GM18873 (cell line): ENCODE data around the gene ARL6IP6.

Source experiments
- ATAC-seq: cut with Tn5 transposase; IDR thresholded peaks from one replicate; pipeline ENCODE4 v1.9.1; 2021; ENCODE audit warnings: mild to moderate bottlenecking, moderate library complexity, moderate number of reproducible peaks; ENCODE audit not compliant: unreplicated experiment, low FRiP score

ARL6IP6 gene

GRCh38 chr2:152792974-152793373 lies 74.6 kb downstream of the ARL6IP6 start:
- ATAC-seq: no peak

GRCh38 chr2:152796941-152797340 lies 78.5 kb downstream of the ARL6IP6 start:
- no peak for ATAC-seq

DNA sequence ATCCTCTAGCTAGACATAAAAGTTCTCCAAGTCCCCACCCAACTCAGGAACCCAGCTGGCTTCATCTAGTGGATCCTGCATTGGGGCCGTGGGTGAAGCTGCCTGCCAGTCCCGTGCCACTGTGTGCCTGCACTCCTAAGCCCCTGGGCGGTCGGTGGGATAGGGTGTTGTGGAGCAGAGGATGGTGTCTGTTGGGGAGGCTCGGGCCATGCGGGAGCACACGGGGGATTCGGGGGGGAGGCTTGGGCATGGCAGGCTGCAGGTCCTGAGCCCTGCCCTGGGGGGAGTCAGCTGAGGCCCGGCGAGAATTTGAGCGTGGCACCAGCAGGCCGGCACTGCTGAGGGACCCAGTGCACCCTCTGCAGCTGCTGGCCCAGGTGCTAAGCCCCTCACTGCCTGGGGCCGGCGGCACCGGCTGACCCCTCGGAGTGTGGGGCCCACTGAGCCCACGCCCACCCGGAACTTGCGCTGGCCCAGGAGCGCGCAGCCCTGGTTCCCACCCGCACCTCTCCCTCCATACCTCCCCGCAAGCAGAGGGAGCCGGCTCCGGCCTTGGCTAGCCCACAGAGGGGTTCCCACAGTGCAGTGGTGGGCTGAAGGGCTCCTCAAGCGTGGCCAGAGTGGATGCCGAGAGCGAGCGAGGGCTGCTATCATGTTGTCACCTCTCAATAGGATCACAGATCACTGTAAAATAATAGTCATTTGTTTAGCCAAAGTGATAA lies 86.4 kb downstream of the ARL6IP6 start:
- no peak for ATAC-seq

DNA sequence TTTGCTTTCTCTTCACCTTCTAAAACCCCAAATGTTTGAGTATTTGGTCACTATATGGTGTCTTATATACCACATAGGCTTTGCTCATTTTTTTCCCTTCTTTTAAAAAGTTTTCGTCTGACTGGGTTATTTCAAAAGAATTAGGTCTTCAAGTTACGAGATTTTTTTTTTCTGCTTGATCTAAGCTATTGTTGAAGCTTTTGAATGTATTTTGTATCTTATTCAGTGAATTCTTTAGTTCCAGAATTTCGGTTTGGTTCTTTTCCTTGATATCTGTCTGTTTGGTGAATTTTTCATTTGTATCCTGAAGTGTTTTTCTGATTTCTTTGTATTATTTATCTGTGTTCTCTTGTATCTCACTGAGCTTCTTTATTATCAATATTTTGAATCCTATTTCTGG lies 93.5 kb downstream of the ARL6IP6 start:
- ATAC-seq: no peak
